K562 (cell line): ENCODE results near the gene OPRD1. TPM values are rescaled to one million over a fixed set of nuclear protein-coding genes. Genes with fewer than 3 reads are reported as not detected.

Experiments
- EHMT2 ChIP-seq: fragments of 450-650 bp; IDR thresholded peaks from 2 replicates; pipeline ENCODE4 v1.6.1; 2018; ENCODE audit warnings: antibody characterized with exemption
- ESRRA ChIP-seq: fragments of 450-650 bp; IDR thresholded peaks from 2 replicates; pipeline ENCODE4 v1.6.1; 2014; ENCODE audit warnings: low read depth, mild to moderate bottlenecking, moderate library complexity, borderline replicate concordance
- KDM1A ChIP-seq, 2 experiments: fragments of 450-650 bp; IDR thresholded peaks; 2 replicates each; pipeline ENCODE4 v1.6.1; 2016; ENCODE audit warnings: mild to moderate bottlenecking in 2 of 2
- RB1 ChIP-seq: fragments of 450-650 bp; IDR thresholded peaks from 2 replicates; pipeline ENCODE4 v1.6.1; 2017; ENCODE audit warnings: low read depth, mild to moderate bottlenecking
- RBM14 ChIP-seq: fragments of 200-400 bp; formaldehyde crosslinking; IDR thresholded peaks from 2 replicates; pipeline ENCODE4 v1.6.1; 2018; ENCODE audit warnings: low read depth, mild to moderate bottlenecking, low read length, moderate library complexity, borderline replicate concordance; ENCODE audit not compliant: insufficient read depth
- SIX5 ChIP-seq, 2 experiments: IDR thresholded peaks; 2 replicates each; pipeline ENCODE4 v1.6.1; 2011; ENCODE audit warnings: low read length in 2 of 2, borderline replicate concordance in 1 of 2, low read depth in 1 of 2, mild to moderate bottlenecking in 1 of 2, moderate library complexity in 1 of 2; ENCODE audit not compliant: insufficient read depth in 1 of 2
- SMAD4 ChIP-seq: fragments of 250-450 bp; sonication (Bioruptor Pico); conservative IDR thresholded peaks from 2 replicates; pipeline ENCODE4 v1.8.0; 2021; ENCODE audit warnings: inconsistent platforms, mild to moderate bottlenecking, moderate library complexity
- SMC3 ChIP-seq: conservative IDR thresholded peaks from 2 replicates; pipeline ENCODE4 v1.6.1; 2011; ENCODE audit warnings: low read depth, low read length, improper control_type of control experiment; ENCODE audit not compliant: insufficient read depth
- YY1 ChIP-seq, 3 experiments: IDR thresholded peaks; 2 replicates each; pipeline ENCODE4 v1.6.1; 2011; ENCODE audit warnings: low read length in 2 of 3, mild to moderate bottlenecking in 2 of 3, moderate library complexity in 2 of 3, borderline replicate concordance in 1 of 3, control low read depth in 1 of 3, low read depth in 1 of 3; ENCODE audit not compliant: insufficient read depth in 3 of 3, insufficient replicate concordance in 2 of 3, control insufficient read depth in 1 of 3, insufficient read length in 1 of 3; ENCODE audit errors: extremely low read depth in 1 of 3
- ZEB2 ChIP-seq: fragments of 450-650 bp; IDR thresholded peaks from 2 replicates; pipeline ENCODE4 v1.6.1; 2016
- ZNF224 ChIP-seq: sonication (generic); formaldehyde crosslinking; IDR thresholded peaks from 2 replicates; pipeline ENCODE4 v1.8.0; 2022; ENCODE audit warnings: mild to moderate bottlenecking, missing genetic modification reagents
- ZNF384 ChIP-seq: IDR thresholded peaks from 2 replicates; pipeline ENCODE4 v1.6.1; 2012; ENCODE audit warnings: low read depth, low read length, improper control_type of control experiment
- ZNF707 ChIP-seq: fragments of 250-450 bp; sonication (Bioruptor Pico); conservative IDR thresholded peaks from 2 replicates; pipeline ENCODE4 v1.8.0; 2022; ENCODE audit warnings: inconsistent platforms, mild to moderate bottlenecking, moderate library complexity
- ZNF717 ChIP-seq: fragments of 250-450 bp; sonication (Bioruptor Pico); IDR thresholded peaks from 2 replicates; pipeline ENCODE4 v1.5.0; 2021
- polyA plus RNA-seq, 8 experiments: library from polyadenylated mRNA; depleted of rRNA in 4 of 8; stranded (reverse) in 5 of 8; unstranded in 3 of 8; fragments of >200 nt; fragmentation: Nextera tagmentation in 2 of 8; fragmentation: Illumina TruSeq in 1 of 8; extraction: Ambion mirVana in 2 of 8; extraction: Trizol in 1 of 8; gene quantifications; 2 replicates each; pipeline versions ENCODE4 v1.2.1 to v1.2.3, GENCODE V29; 2011 to 2014; ENCODE audit warnings: inconsistent platforms in 1 of 8, missing spikeins in 1 of 8
- total RNA-seq, 7 experiments: library from RNA; depleted of rRNA in 6 of 7; stranded (reverse); fragments of >200 nt in 6 of 7; fragmentation: Illumina TruSeq in 2 of 7; extraction: Trizol in 2 of 7; gene quantifications; 2 replicates each; pipeline versions ENCODE4 v1.2.1 to v1.2.3, GENCODE V29; 2011 to 2021; ENCODE audit warnings: low replicate concordance in 1 of 7
- TF ChIP-seq, protein P1 (sequence below): IDR thresholded peaks from 2 replicates; pipeline ENCODE4 v1.6.1; 2012; ENCODE audit warnings: low read depth, low read length, improper control_type of control experiment, borderline replicate concordance
- TF ChIP-seq, protein P2 (sequence below), 3 experiments: IDR thresholded peaks in 2 of 3; conservative IDR thresholded peaks in 1 of 3; 2 replicates each; pipeline ENCODE4 v1.5.1; 2011 to 2012; ENCODE audit warnings: low read length in 3 of 3, mild to moderate bottlenecking in 3 of 3, control low read depth in 2 of 3, improper control_type of control experiment in 1 of 3, inconsistent platforms in 1 of 3, low read depth in 1 of 3, mixed read lengths in 1 of 3, moderate library complexity in 1 of 3; ENCODE audit not compliant: insufficient read depth in 2 of 3
- TF ChIP-seq, protein P3 (sequence below): fragments of 450-650 bp; formaldehyde crosslinking; IDR thresholded peaks from 2 replicates; pipeline ENCODE4 v1.4.0; 2020; ENCODE audit warnings: mild to moderate bottlenecking, moderate library complexity
- TF ChIP-seq, protein P4 (sequence below): sonication (generic); formaldehyde crosslinking; IDR thresholded peaks from 2 replicates; pipeline ENCODE4 v1.8.0; 2022; ENCODE audit warnings: missing genetic modification reagents, mild to moderate bottlenecking, moderate library complexity, borderline replicate concordance
- TF ChIP-seq, protein P5 (sequence below): IDR thresholded peaks from 2 replicates; pipeline ENCODE4 v1.6.1; 2014; ENCODE audit warnings: antibody characterized with exemption

OPRD1 gene
- total and polyA plus RNA-seq, 9 of the 15 experiments (the other 6 are each of a cell fraction or from before 2014, with no cell fraction given): under 0.01 to 0.03 (median under 0.01) TPM; not detected in 6

DNA sequence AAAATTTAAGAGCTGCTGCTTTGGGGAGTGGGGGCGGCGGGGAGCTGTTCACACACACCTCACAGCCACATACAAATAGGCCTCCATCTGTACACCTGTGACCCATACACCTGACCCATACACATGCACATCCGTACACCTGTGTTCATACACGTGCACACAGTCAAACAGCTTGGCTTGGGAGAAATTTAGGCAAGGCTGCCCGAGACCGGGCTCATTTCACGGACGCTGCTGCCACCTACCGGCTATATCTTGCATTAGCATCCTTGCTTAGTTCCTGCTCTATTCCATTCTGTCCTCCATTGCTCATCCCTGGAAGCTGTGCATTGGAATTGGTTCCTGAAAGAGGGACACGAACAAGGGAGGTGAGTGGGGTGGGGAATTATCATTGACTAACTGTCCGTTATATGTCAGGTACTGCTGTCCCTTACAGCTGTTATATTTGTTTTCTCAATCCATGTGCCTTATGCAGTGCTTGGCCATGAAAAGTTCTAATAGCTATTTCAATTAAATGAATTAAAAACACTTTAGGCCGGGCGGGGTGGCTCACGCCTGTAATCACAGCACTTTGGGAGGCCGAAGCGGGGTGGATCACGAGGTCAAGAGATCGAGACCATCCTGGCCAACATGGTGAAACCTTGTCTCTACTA, 65.3 kb downstream of the OPRD1 start (continued):
- TF ChIP-seq, protein P1, sequence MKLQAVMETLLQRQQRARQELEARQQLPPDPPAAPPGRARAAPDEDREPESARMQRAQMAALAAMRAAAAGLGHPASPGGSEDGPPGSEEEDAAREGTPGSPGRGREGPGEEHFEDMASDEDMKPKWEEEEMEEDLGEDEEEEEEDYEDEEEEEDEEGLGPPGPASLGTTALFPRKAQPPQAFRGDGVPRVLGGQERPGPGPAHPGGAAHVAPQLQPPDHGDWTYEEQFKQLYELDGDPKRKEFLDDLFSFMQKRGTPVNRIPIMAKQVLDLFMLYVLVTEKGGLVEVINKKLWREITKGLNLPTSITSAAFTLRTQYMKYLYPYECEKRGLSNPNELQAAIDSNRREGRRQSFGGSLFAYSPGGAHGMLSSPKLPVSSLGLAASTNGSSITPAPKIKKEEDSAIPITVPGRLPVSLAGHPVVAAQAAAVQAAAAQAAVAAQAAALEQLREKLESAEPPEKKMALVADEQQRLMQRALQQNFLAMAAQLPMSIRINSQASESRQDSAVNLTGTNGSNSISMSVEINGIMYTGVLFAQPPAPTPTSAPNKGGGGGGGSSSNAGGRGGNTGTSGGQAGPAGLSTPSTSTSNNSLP: 0 out of 2 replicates have a peak, but pooled peaks have one; percentile 49
- TF ChIP-seq ZNF224 (CRISPR knock-in tag) (no peak), ZNF717 (no peak), ZNF707 (CRISPR knock-in tag) (no peak), SIX5 (IDR thresholded peaks at IDR 0.05; ENCODE audit: borderline replicate concordance in 1 of 2, insufficient read depth in 1 of 2, low read depth in 1 of 2, low read length in 2 of 2) (no peak), EHMT2 (no peak), RB1 (peak; percentile 70), KDM1A (IDR thresholded peaks at IDR 0.05) (peak in 1 of 2 experiments; percentile 37; a peak in 1 of 4 replicates), ZEB2 (peak; percentile 93), YY1 (IDR thresholded peaks at IDR 0.05; ENCODE audit: borderline replicate concordance in 1 of 3, control insufficient read depth in 1 of 3, extremely low read depth in 1 of 3, insufficient read depth in 3 of 3, insufficient read length in 1 of 3, insufficient replicate concordance in 2 of 3, low read depth in 1 of 3, low read length in 2 of 3) (peak in 2 of 3 experiments; percentile 18 to 51), RBM14 (no peak), SMC3 (peak; percentile 93), SMAD4 (0 out of 2 replicates have a peak, but pooled peaks have one; percentile 13), ZNF384 (peak; percentile 75; the same call in 1 of the 2 replicates), ESRRA (peak; percentile 52; the same call in 1 of the 2 replicates)
- TF ChIP-seq, protein P2, sequence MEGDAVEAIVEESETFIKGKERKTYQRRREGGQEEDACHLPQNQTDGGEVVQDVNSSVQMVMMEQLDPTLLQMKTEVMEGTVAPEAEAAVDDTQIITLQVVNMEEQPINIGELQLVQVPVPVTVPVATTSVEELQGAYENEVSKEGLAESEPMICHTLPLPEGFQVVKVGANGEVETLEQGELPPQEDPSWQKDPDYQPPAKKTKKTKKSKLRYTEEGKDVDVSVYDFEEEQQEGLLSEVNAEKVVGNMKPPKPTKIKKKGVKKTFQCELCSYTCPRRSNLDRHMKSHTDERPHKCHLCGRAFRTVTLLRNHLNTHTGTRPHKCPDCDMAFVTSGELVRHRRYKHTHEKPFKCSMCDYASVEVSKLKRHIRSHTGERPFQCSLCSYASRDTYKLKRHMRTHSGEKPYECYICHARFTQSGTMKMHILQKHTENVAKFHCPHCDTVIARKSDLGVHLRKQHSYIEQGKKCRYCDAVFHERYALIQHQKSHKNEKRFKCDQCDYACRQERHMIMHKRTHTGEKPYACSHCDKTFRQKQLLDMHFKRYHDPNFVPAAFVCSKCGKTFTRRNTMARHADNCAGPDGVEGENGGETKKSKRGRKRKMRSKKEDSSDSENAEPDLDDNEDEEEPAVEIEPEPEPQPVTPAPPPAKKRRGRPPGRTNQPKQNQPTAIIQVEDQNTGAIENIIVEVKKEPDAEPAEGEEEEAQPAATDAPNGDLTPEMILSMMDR (IDR thresholded peaks at IDR 0.05 in 2 of 3, conservative IDR thresholded peaks at IDR 0.05 in 1 of 3; ENCODE audit: insufficient read depth in 2 of 3, low read depth in 1 of 3, low read length in 3 of 3): peak; percentile 94 to 99 (median 97)
- TF ChIP-seq, protein P3, sequence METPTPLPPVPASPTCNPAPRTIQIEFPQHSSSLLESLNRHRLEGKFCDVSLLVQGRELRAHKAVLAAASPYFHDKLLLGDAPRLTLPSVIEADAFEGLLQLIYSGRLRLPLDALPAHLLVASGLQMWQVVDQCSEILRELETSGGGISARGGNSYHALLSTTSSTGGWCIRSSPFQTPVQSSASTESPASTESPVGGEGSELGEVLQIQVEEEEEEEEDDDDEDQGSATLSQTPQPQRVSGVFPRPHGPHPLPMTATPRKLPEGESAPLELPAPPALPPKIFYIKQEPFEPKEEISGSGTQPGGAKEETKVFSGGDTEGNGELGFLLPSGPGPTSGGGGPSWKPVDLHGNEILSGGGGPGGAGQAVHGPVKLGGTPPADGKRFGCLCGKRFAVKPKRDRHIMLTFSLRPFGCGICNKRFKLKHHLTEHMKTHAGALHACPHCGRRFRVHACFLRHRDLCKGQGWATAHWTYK (CRISPR knock-in tag): no peak
- TF ChIP-seq, protein P4, sequence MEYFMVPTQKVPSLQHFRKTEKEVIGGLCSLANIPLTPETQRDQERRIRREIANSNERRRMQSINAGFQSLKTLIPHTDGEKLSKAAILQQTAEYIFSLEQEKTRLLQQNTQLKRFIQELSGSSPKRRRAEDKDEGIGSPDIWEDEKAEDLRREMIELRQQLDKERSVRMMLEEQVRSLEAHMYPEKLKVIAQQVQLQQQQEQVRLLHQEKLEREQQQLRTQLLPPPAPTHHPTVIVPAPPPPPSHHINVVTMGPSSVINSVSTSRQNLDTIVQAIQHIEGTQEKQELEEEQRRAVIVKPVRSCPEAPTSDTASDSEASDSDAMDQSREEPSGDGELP (CRISPR knock-in tag): peak; percentile 56; the same call in 1 of the 2 replicates
- TF ChIP-seq, protein P5, sequence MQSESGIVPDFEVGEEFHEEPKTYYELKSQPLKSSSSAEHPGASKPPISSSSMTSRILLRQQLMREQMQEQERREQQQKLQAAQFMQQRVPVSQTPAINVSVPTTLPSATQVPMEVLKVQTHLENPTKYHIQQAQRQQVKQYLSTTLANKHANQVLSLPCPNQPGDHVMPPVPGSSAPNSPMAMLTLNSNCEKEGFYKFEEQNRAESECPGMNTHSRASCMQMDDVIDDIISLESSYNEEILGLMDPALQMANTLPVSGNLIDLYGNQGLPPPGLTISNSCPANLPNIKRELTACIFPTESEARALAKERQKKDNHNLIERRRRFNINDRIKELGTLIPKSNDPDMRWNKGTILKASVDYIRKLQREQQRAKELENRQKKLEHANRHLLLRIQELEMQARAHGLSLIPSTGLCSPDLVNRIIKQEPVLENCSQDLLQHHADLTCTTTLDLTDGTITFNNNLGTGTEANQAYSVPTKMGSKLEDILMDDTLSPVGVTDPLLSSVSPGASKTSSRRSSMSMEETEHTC: no peak
